Right lobe of liver (tissue), 6 donors: Measurements from ENCODE around the gene SDK1. TPM values are rescaled to one million over a fixed set of nuclear protein-coding genes. Genes with fewer than 3 reads are reported as not detected.

ENCODE experiments used
- ATAC-seq, 4 donors: fragments of 200-7000 bp; cut with Tn5 transposase; one replicate each; pipeline ENCODE4 v1.9.1; 2020; ENCODE audit warnings: mild to moderate bottlenecking in 4 of 4, moderate library complexity in 4 of 4
- DNase-seq, 3 donors: peaks; one replicate each; pipeline ENCODE4 v3.0.0-alpha.2; 2020
- H3K27ac ChIP-seq, 3 donors: fragments of 200-600 bp; one replicate each; pipeline ENCODE4 v1.8.0; 2022
- H3K27me3 ChIP-seq, 2 donors: fragments of 200-600 bp; one replicate each; pipeline ENCODE4 v1.8.0; 2022
- H3K36me3 ChIP-seq, 4 donors: fragments of 200-600 bp; sonication (generic) in 1 of 4; one replicate each; pipeline versions ENCODE4 v1.5.1 to v1.8.0; 2017 to 2022; ENCODE audit warnings: control low read depth in 1 of 4
- H3K4me1 ChIP-seq, 4 donors: fragments of 200-600 bp; sonication (generic) in 1 of 4; one replicate each; pipeline versions ENCODE4 v1.5.1 to v1.8.0; 2017 to 2022; ENCODE audit warnings: control low read depth in 1 of 4
- H3K4me3 ChIP-seq, 3 donors: fragments of 200-600 bp; one replicate each; pipeline ENCODE4 v1.8.0; 2022
- H3K9me3 ChIP-seq, 4 donors: fragments of 200-600 bp; sonication (generic) in 1 of 4; one replicate each; pipeline versions ENCODE4 v1.5.1 to v1.8.0; 2017 to 2022; ENCODE audit warnings: control low read depth in 1 of 4
- CTCF ChIP-seq, 4 donors: fragments of 200-600 bp in 3 of 4; fragments of 450-650 bp in 1 of 4; IDR thresholded peaks; one replicate each; pipeline versions ENCODE4 v1.5.1 to v1.8.0; 2016 to 2022; ENCODE audit warnings: antibody characterized with exemption in 4 of 4, mild to moderate bottlenecking in 2 of 4
- POLR2A ChIP-seq: fragments of 450-650 bp; IDR thresholded peaks from one replicate; pipeline ENCODE4 v1.6.1; 2017; ENCODE audit warnings: antibody characterized with exemption, mild to moderate bottlenecking
- WGBS: methylation state at CpG from one replicate; pipeline ENCODE4 v1.1.6; 2018; ENCODE audit warnings: low coverage, low lambda C conversion rate; ENCODE audit not compliant: insufficient coverage; ENCODE audit errors: missing lambda C conversion rate; 5-methylcytosine and 5-hydroxymethylcytosine counted together
- intact Hi-C, 2 donors: fragments of 100-400 bp; cut with DNase I; formaldehyde crosslinking; loops; one replicate each; pipeline versions ENCODE4 v1.11.2 to v1.14.1; 2022
- total RNA-seq, 6 experiments: library from RNA; depleted of rRNA in 2 of 6; stranded (reverse); fragments of >200 nt in 2 of 6; fragmentation: NEBNext Ultra II Directional in 3 of 6; extraction: Animal tissue kit (Norgen Biotek cat#: 25700) in 3 of 6; gene quantifications; one replicate each; pipeline versions ENCODE4 v1.1.0 to v1.2.4, GENCODE V29; 2016 to 2023
- donor health status: DM: no; HTN: yes; CAD: no.
- donor health status: DM: no; HTN: no; CAD: no.
- donor health status: DM: no; HTN: no; CAD: no.
- donor health status: DM: no; HTN: yes; CAD: no.
- donor health status: DM: no; HTN: yes; CAD: no.

Gene SDK1
- total RNA-seq, 6 experiments from 2014 or later = 0.07 to 1.4 (median 0.65) TPM

DNA sequence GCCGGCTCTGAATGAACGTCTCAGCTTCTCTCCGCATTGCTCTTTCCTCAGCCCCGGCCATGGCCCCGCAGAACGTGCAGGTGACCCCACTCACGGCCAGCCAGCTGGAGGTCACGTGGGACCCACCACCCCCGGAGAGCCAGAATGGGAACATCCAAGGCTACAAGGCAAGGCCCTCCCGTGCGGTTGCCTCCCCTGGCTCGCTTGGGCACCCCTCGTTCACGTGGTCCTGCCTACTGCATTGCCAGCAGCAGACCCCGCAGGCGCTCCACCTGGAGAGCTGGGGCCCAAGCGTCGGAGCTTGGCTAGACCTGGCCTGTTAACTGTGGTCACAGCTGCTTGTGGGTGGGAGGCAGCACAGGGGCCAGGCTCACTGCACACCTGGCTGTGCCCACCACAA is 904.8 kb downstream of the SDK1 start:
- intact Hi-C loops = no loop called here
- H3K4me3 ChIP-seq = no peak overlapping the region
- no peaks in the 10 kb centered on the region for H3K9me3 ChIP-seq
- DNase-seq (peak in 1 of 3 donors; percentile 49), ATAC-seq (no peak)
- no peaks in the 10 kb centered on the region for H3K36me3 ChIP-seq
- H3K27me3 ChIP-seq = no peaks in the 10 kb centered on the region
- TF ChIP-seq POLR2A = no peak
- TF ChIP-seq CTCF (IDR thresholded peaks at IDR 0.05) = no peak
- no peak overlapping the region for H3K27ac ChIP-seq
- H3K4me1 ChIP-seq = no peaks in the 10 kb centered on the region
- WGBS = 80% methylated on average over 1 of the region's 18 CpGs

DNA sequence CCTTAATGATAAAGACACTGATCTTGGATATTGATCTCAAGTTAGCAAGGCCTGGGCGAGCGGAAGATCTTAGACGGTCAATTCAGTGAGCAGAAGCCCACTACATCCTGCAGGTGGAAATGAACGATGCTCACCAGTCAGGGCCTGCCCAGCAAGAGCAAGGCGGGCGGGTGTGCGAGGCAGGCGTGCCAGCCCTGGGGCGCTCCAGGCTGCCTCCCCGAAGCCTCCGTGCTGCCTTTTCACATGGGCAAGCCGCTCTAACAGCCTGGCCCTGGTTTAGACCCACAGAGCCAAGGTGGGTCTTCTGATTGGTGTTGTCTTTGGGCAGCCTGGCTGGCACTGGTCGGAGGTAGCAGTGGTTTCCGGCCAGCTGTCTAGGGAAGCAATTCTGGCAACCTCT is 906.0 kb downstream of the SDK1 start:
- H3K27me3 ChIP-seq = no peaks in the 10 kb centered on the region
- ATAC-seq = no peak
- no peaks in the 10 kb centered on the region for H3K9me3 ChIP-seq
- DNase-seq = peak in 1 of 3 donors; percentile 38
- no peaks in the 10 kb centered on the region for H3K36me3 ChIP-seq
- 93% methylated on average over 5 of the region's 14 CpGs for WGBS
- H3K4me1 ChIP-seq = no peaks in the 10 kb centered on the region
- intact Hi-C loops = no loop called here
- no peak overlapping the region for H3K4me3 ChIP-seq
- TF ChIP-seq CTCF (IDR thresholded peaks at IDR 0.05) (no peak), POLR2A (no peak)
- H3K27ac ChIP-seq = no peak overlapping the region

DNA sequence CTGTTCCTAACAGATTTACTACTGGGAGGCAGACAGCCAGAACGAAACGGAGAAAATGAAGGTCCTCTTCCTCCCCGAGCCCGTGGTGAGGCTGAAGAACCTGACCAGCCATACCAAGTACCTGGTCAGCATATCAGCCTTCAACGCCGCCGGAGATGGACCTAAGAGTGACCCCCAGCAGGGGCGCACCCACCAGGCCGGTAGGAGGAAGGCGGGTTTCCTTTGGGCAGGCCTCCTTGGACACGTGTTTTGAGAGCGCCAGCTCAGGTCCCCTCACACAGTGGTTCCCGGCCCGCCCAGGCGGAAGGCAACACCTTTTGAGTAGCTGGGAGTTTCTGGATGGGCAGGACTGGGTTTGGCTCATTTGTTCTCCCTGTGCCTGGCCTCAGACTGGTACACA is 907.0 kb downstream of the SDK1 start:
- intact Hi-C loops = no loop called here
- Histone ChIP-seq H3K9me3 (no peaks in the 10 kb centered on the region), H3K27ac (no peak overlapping the region), H3K4me1 (no peaks in the 10 kb centered on the region), H3K4me3 (no peak overlapping the region), H3K27me3 (no peaks in the 10 kb centered on the region), H3K36me3 (no peaks in the 10 kb centered on the region)
- DNase-seq = peak in 1 of 3 donors; percentile 45
- TF ChIP-seq POLR2A (no peak), CTCF (IDR thresholded peaks at IDR 0.05) (no peak)
- no CpG with 5 or more reads among the region's 15 CpGs for WGBS
- ATAC-seq = no peak

DNA sequence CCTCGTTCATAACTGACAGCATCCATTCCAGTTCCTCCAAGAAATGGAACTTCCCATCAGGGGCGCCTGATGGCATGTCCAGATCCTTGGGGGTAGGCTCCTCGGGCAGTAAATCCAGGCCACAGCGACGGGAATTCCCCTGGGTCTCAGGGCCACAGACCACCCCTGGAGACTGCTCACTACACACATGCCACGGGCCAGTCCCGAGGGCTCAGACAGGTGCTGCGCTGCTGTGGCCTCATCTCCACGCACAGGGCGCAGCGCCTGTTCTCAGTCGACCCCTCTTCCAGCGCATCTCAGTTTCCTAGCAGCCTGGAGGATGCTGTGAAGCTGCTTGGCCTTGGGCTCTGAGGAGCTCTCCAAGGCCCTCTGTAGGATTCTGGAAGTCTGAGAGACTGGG is 907.5 kb downstream of the SDK1 start:
- no peaks in the 10 kb centered on the region for H3K36me3 ChIP-seq
- ATAC-seq = peak in 1 of 4 donors; percentile 10

More for the DNA sequence above, 907.5 kb downstream of the SDK1 start:
- WGBS = 87% methylated on average over 5 of the region's 13 CpGs
- intact Hi-C loops = no loop called here
- no peak for TF ChIP-seq POLR2A
- no peak for TF ChIP-seq CTCF (IDR thresholded peaks at IDR 0.05)
- H3K4me1 ChIP-seq = no peaks in the 10 kb centered on the region
- DNase-seq = peak in 1 of 3 donors; percentile 28
- no peak overlapping the region for H3K27ac ChIP-seq
- H3K4me3 ChIP-seq = no peak overlapping the region
- H3K9me3 ChIP-seq = no peaks in the 10 kb centered on the region
- no peaks in the 10 kb centered on the region for H3K27me3 ChIP-seq
